Bronchial epithelial cell (primary cell): ENCODE measurements around the gene PPARG. TPM values are rescaled to one million over a fixed set of nuclear protein-coding genes. Genes with fewer than 3 reads are reported as not detected.
"Not testable (repeated sequence)": the region's sequence is repeated elsewhere in the genome, so short reads cannot be mapped to it uniquely, and the experiment has no call there.

Experiments used
- DNase-seq: peaks from one replicate; pipeline ENCODE4 v3.0.0-alpha.2; 2010; ENCODE audit warnings: low read depth
- FAIRE-seq: peaks from 2 replicates; lab custom pipeline; 2011; peaks lifted over from hg19 to GRCh38; lab: Jason Lieb, UNC
- H3K27me3 ChIP-seq: 2 replicates; pipeline ENCODE4 v1.5.1; 2011; ENCODE audit warnings: low read length; ENCODE audit not compliant: control insufficient read depth, insufficient read depth
- H3K36me3 ChIP-seq: 2 replicates; pipeline ENCODE4 v1.5.1; 2011; ENCODE audit warnings: low read length; ENCODE audit not compliant: control insufficient read depth, insufficient read depth
- H3K4me3 ChIP-seq: 2 replicates; pipeline ENCODE4 v1.5.1; 2011; ENCODE audit warnings: mild to moderate bottlenecking, low read depth, low read length, control low read depth
- total RNA-seq: library from RNA; depleted of rRNA; stranded (reverse); fragments of >200 nt; gene quantifications from 2 replicates; pipeline ENCODE4 v1.2.1, GENCODE V29; 2014
- TF ChIP-seq, protein P1 (sequence below): IDR thresholded peaks from 2 replicates; pipeline ENCODE4 v1.5.1; 2011; ENCODE audit warnings: mild to moderate bottlenecking, moderate library complexity, low read length, control low read depth, inconsistent platforms; ENCODE audit not compliant: insufficient read depth, severe bottlenecking

PPARG gene
- total RNA-seq, 1 donor from 2014 or later, result 14.5 TPM

DNA sequence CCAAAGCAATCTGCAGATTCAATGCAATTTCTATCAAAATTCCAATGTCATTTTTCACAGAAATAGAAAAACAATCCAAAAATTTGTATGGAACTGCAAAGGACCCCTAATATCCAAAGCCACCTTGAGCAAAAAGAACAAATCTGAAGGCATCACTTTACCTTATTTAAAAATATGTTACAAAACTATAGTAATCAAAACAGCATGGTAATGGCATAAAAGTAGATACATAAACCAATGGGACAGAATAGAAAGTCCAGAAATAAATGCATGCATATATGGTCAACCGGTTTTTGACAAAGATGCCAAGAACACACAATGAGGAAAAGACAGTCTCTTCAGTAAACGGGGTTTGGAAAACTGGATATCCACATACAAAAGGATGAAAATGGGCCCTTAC, 39.4 kb upstream of the PPARG start:
- no peak for FAIRE-seq
- Histone ChIP-seq H3K36me3 (no peaks in the 10 kb centered on the region), H3K4me3 (no peak overlapping the region), H3K27me3 (no peaks in the 10 kb centered on the region)
- DNase-seq, result no peak
- TF ChIP-seq, protein P1, sequence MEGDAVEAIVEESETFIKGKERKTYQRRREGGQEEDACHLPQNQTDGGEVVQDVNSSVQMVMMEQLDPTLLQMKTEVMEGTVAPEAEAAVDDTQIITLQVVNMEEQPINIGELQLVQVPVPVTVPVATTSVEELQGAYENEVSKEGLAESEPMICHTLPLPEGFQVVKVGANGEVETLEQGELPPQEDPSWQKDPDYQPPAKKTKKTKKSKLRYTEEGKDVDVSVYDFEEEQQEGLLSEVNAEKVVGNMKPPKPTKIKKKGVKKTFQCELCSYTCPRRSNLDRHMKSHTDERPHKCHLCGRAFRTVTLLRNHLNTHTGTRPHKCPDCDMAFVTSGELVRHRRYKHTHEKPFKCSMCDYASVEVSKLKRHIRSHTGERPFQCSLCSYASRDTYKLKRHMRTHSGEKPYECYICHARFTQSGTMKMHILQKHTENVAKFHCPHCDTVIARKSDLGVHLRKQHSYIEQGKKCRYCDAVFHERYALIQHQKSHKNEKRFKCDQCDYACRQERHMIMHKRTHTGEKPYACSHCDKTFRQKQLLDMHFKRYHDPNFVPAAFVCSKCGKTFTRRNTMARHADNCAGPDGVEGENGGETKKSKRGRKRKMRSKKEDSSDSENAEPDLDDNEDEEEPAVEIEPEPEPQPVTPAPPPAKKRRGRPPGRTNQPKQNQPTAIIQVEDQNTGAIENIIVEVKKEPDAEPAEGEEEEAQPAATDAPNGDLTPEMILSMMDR, result no peak

DNA sequence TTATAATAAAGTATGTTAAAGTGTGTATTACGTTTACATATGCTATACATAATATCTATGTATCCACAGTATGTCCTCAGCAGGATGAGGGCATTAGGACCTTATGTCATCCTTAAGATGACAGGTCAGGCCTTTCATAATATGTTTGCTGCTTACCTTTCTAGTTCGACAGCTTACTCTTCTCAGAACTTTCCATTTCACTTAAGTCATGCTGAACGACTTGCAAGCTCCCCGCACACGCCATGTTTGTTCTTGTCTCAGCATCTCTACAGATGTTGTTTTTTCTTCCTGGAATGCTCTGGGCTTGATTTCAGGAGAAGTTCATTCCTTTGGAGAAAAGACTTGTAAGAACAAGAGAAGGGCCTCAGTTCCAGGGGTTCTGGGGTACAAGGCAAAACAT, 36.0 kb upstream of the PPARG start:
- no peak for FAIRE-seq

DNA sequence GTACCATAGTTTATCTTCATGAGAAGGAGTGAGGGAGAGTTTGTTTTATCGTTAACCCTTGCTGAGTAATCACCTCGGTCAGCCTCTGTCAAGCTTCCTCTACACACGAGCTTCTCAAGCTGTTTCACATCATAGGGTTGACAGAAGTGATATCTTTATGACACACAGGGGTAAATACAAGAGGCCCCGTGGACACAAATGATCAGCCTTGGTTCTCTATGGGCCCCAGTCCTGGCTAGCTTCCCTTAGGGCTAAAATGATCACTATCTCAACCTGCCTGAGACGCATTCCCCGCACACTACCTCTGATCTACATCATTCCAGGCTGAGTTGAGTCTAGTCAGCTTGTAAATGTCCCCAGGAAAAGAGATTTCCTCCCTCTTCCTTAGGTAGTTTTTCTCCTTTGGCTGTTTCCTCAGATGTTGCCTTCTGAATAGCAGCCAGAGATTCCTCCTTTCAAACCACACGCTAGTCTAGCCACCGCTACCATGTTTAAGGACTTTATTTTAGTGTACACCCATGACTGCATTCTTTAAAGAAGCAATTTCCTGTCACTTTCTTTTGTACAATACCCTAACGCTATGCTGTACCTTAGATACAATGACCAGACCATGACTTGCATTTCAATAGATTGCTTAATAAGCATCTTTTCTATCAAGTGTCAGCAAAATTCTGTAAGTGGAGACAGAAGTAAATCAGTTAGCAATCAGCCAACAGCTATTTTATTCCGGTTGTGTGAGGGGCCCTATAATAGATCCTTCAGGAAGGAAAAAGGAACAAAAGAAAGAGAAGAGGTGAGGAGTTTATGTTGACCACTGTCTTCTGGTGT, 35.1 kb upstream of the PPARG start:
- no peak overlapping the region for H3K4me3 ChIP-seq
- DNase-seq (no peak), FAIRE-seq (no peak)
- no peaks in the 10 kb centered on the region for H3K36me3 ChIP-seq
- no peaks in the 10 kb centered on the region for H3K27me3 ChIP-seq
- TF ChIP-seq, protein P1, result no peak

More for the DNA sequence above, 36.0 kb upstream of the PPARG start:
- Histone ChIP-seq H3K4me3 (no peak overlapping the region), H3K27me3 (no peaks in the 10 kb centered on the region), H3K36me3 (no peaks in the 10 kb centered on the region)
- TF ChIP-seq, protein P1, result no peak
- no peak for DNase-seq

DNA sequence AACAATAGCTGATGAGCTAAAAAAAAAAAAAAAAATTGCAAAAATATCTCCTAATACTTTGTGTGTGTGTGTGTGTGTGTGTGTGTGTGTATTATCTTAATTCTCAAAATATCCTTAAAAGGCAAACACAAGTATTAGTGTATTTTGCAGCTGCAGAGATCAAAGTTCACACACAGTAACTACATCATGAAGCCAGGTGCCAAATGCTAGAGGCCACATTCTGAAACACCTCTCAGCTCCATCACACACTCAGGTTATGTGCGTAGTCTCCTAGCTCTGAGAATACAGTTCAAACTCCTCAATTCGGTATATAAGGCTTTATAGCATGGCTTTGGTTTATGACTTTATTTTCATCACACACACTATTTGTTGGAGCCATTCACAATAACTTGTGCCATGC, 33.5 kb upstream of the PPARG start:
- no peak overlapping the region for H3K4me3 ChIP-seq
- no peak for DNase-seq
- TF ChIP-seq, protein P1, result no peak
- FAIRE-seq, result no peak
- H3K36me3 ChIP-seq, result no peaks in the 10 kb centered on the region
- H3K27me3 ChIP-seq, result no peaks in the 10 kb centered on the region

DNA sequence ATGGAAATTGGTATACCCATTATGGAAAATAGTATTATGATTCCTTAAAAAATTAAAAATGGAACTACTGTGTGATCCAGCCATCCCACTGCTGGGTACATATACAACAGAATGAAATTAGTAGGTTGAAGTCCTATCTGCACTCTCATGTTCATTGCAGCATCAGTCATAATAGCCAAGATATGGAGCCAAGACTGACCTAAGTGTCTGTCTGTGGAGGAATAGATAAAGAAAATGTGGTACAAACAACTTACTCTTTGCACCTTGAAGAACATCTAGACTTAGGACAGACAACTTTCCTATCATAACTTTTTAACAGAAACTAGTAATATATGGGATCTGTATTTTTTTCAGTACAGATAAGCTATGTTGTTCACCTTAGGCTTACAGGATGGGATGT, 30.0 kb upstream of the PPARG start:
- DNase-seq, result no peak
- Histone ChIP-seq H3K36me3 (no peaks in the 10 kb centered on the region), H3K27me3 (no peaks in the 10 kb centered on the region), H3K4me3 (no peak overlapping the region)
- no peak for FAIRE-seq
- TF ChIP-seq, protein P1, result no peak

DNA sequence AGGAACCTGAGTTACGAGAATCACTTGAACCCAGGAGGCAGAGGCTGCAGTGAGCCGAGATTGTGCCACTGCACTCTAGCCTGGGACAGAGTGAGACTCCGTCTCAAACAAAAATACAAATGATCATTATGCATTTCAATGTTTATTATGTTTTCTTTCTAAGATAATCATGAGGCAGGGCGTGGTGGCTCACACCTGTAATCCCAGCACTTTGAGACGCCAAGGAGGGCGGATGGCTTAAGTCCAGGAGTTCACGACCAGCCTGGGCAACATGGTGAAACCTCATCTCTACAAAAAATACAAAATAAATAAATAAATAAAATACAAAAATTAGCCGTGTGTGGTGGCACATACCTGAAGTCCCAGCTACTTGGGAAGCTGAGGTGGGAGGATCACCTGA, 26.7 kb upstream of the PPARG start:
- DNase-seq, H3K36me3 ChIP-seq, H3K4me3 ChIP-seq, H3K27me3 ChIP-seq, FAIRE-seq: not testable (repeated sequence)
